Neural crest cell (in vitro differentiated cells): ENCODE data around the gene PKIB. TPM values are rescaled to one million over a fixed set of nuclear protein-coding genes. Genes with fewer than 3 reads are reported as not detected.

Experiments used
- DNase-seq: peaks from one replicate; pipeline ENCODE4 v3.0.0; 2021; ENCODE audit warnings: low read depth, mixed read lengths, low spot score
- H3K27ac Mint-ChIP-seq: one replicate; pipeline ENCODE4 v1.8.0; 2021; ENCODE audit warnings: mild to moderate bottlenecking, mixed read lengths; ENCODE audit not compliant: unreplicated experiment
- H3K27me3 Mint-ChIP-seq: 2 replicates; pipeline ENCODE4 v1.8.0; 2021; ENCODE audit warnings: low read depth, mild to moderate bottlenecking, mixed read lengths
- H3K36me3 Mint-ChIP-seq: 2 replicates; pipeline ENCODE4 v1.8.0; 2021; ENCODE audit warnings: low read depth, mild to moderate bottlenecking, mixed read lengths
- H3K4me1 Mint-ChIP-seq: 2 replicates; pipeline ENCODE4 v1.8.0; 2021; ENCODE audit warnings: mixed read lengths
- H3K4me3 Mint-ChIP-seq: one replicate; pipeline ENCODE4 v1.8.0; 2021; ENCODE audit warnings: mild to moderate bottlenecking, mixed read lengths
- H3K9me3 Mint-ChIP-seq: 2 replicates; pipeline ENCODE4 v1.8.0; 2021; ENCODE audit warnings: mixed read lengths
- CTCF ChIP-seq: fragments of 200-600 bp; sonication (generic); conservative IDR thresholded peaks from 2 replicates; pipeline ENCODE4 v1.5.0; 2021; ENCODE audit warnings: antibody characterized with exemption, mild to moderate bottlenecking
- total RNA-seq: library from RNA; stranded (reverse); gene quantifications from 2 replicates; pipeline ENCODE4 v1.2.1, GENCODE V29; 2021

Gene PKIB
- total RNA-seq, 1 donor from 2014 or later = 86.4 TPM

- Mint-ChIP-seq H3K4me1 (peaks cover 6% of the 10 kb centered on the region), H3K9me3 (no peaks in the 10 kb centered on the region), H3K27ac (no peak overlapping the region), H3K36me3 (peaks cover 8% of the 10 kb centered on the region), H3K4me3 (no peak overlapping the region), H3K27me3 (no peaks in the 10 kb centered on the region)
- TF ChIP-seq CTCF = no peak
- no peak for DNase-seq
These were observed 56.2 kb downstream of the PKIB start for GRCh38 chr6:122666418-122666817.

DNA sequence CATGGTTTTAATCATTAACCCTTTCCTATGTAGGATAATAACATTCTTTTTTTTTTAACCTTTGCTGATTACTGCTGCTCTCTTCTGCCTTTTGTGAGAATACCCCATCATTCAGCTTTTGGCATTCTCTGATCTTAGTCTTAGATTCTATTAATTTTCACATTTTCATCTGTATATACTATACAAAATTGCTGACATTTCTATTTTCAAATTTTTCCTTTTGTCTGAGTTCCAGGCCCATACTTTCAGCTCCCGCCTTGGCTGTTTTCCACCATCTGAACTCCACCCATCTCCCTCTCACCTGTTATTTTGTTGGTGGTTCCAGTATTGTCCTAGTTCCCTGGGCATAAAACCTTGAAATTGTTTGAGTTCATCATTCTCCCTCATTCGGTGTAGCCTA is 59.2 kb downstream of the PKIB start:
- Mint-ChIP-seq H3K4me1 (no peaks in the 10 kb centered on the region), H3K27ac (no peak overlapping the region), H3K9me3 (peaks cover 2% of the 10 kb centered on the region), H3K27me3 (no peaks in the 10 kb centered on the region), H3K36me3 (peaks cover 22% of the 10 kb centered on the region), H3K4me3 (no peak overlapping the region)
- TF ChIP-seq CTCF = no peak
- no peak for DNase-seq

GRCh38 chr6:122669868-122670267 is 59.7 kb downstream of the PKIB start:
- peaks cover 24% of the 10 kb centered on the region for H3K36me3 Mint-ChIP-seq

GRCh38 chr6:122671251-122671650 is 61.0 kb downstream of the PKIB start:
- H3K9me3 Mint-ChIP-seq = peaks cover 2% of the 10 kb centered on the region
- no peaks in the 10 kb centered on the region for H3K4me1 Mint-ChIP-seq
- peaks cover 31% of the 10 kb centered on the region for H3K36me3 Mint-ChIP-seq
- no peak overlapping the region for H3K4me3 Mint-ChIP-seq
- no peak for TF ChIP-seq CTCF
- H3K27me3 Mint-ChIP-seq = no peaks in the 10 kb centered on the region
- DNase-seq = no peak
- no peak overlapping the region for H3K27ac Mint-ChIP-seq

More at GRCh38 chr6:122669868-122670267, 59.7 kb downstream of the PKIB start:
- H3K4me1 Mint-ChIP-seq = no peaks in the 10 kb centered on the region
- DNase-seq = no peak
- no peaks in the 10 kb centered on the region for H3K27me3 Mint-ChIP-seq
- TF ChIP-seq CTCF = no peak
- H3K9me3 Mint-ChIP-seq = peaks cover 2% of the 10 kb centered on the region
- H3K4me3 Mint-ChIP-seq = no peak overlapping the region
- H3K27ac Mint-ChIP-seq = no peak overlapping the region

- Mint-ChIP-seq H3K9me3 (peaks cover 2% of the 10 kb centered on the region), H3K4me3 (no peak overlapping the region), H3K27me3 (no peaks in the 10 kb centered on the region), H3K36me3 (peaks cover 28% of the 10 kb centered on the region), H3K27ac (no peak overlapping the region), H3K4me1 (no peaks in the 10 kb centered on the region)
- DNase-seq = no peak
- no peak for TF ChIP-seq CTCF
These were observed 63.2 kb downstream of the PKIB start for GRCh38 chr6:122673343-122673961.
